ENCODE results near the gene C21orf58. TPM values are rescaled to one million over a fixed set of nuclear protein-coding genes. Genes with fewer than 3 reads are reported as not detected.

The C21orf58 gene
- total RNA-seq, 1 donor from 2014 or later: 36.6 TPM

GRCh38 chr21:46362946-46363345, 39.3 kb upstream of the C21orf58 start:
- no peak for DNase-seq (ENCODE audit: extremely low spot score, unreplicated experiment)
- Mint-ChIP-seq H3K4me1 (ENCODE audit: unreplicated experiment) (peaks cover 6% of the 10 kb centered on the region), H3K36me3 (peaks cover 25% of the 10 kb centered on the region), H3K27me3 (no peaks in the 10 kb centered on the region), H3K27ac (no peak overlapping the region), H3K9me3 (no peaks in the 10 kb centered on the region), H3K4me3 (no peak overlapping the region)
- no peak for TF ChIP-seq CTCF (conservative IDR thresholded peaks at IDR 0.05)

- Mint-ChIP-seq H3K36me3 (peaks cover 28% of the 10 kb centered on the region), H3K4me1 (ENCODE audit: unreplicated experiment) (peaks cover 6% of the 10 kb centered on the region), H3K27me3 (no peaks in the 10 kb centered on the region), H3K27ac (no peak overlapping the region), H3K9me3 (no peaks in the 10 kb centered on the region), H3K4me3 (no peak overlapping the region)
- no peak for DNase-seq (ENCODE audit: extremely low spot score, unreplicated experiment)
- no peak for TF ChIP-seq CTCF (conservative IDR thresholded peaks at IDR 0.05)
These were observed 38.3 kb upstream of the C21orf58 start for GRCh38 chr21:46361935-46362334.

GRCh38 chr21:46361176-46361575, 37.5 kb upstream of the C21orf58 start:
- Mint-ChIP-seq H3K9me3 (no peaks in the 10 kb centered on the region), H3K4me1 (ENCODE audit: unreplicated experiment) (peaks cover 6% of the 10 kb centered on the region), H3K27ac (no peak overlapping the region), H3K27me3 (no peaks in the 10 kb centered on the region), H3K36me3 (peaks cover 27% of the 10 kb centered on the region), H3K4me3 (no peak overlapping the region)
- DNase-seq (ENCODE audit: extremely low spot score, unreplicated experiment): no peak
- TF ChIP-seq CTCF (conservative IDR thresholded peaks at IDR 0.05): no peak

- Mint-ChIP-seq H3K27me3 (no peaks in the 10 kb centered on the region), H3K4me1 (ENCODE audit: unreplicated experiment) (peaks cover 6% of the 10 kb centered on the region), H3K9me3 (no peaks in the 10 kb centered on the region), H3K27ac (no peak overlapping the region), H3K36me3 (peaks cover 19% of the 10 kb centered on the region), H3K4me3 (no peak overlapping the region)
- no peak for DNase-seq (ENCODE audit: extremely low spot score, unreplicated experiment)
- TF ChIP-seq CTCF (conservative IDR thresholded peaks at IDR 0.05): no peak
These were observed 34.2 kb upstream of the C21orf58 start for GRCh38 chr21:46357684-46358425.

- Mint-ChIP-seq H3K27ac (no peak overlapping the region), H3K9me3 (no peaks in the 10 kb centered on the region), H3K27me3 (no peaks in the 10 kb centered on the region), H3K4me3 (no peak overlapping the region), H3K4me1 (ENCODE audit: unreplicated experiment) (peaks cover 6% of the 10 kb centered on the region), H3K36me3 (peaks cover 19% of the 10 kb centered on the region)
- TF ChIP-seq CTCF (conservative IDR thresholded peaks at IDR 0.05): no peak
- no peak for DNase-seq (ENCODE audit: extremely low spot score, unreplicated experiment)
These were observed 33.6 kb upstream of the C21orf58 start for GRCh38 chr21:46357335-46357604.
